Left colon (tissue), 2 donors: ENCODE results near the gene PEPD. TPM values are rescaled to one million over a fixed set of nuclear protein-coding genes. Genes with fewer than 3 reads are reported as not detected.

Source experiments
- ATAC-seq: fragments of 200-7000 bp; cut with Tn5 transposase; one replicate; pipeline ENCODE4 v1.9.1; 2020; ENCODE audit warnings: mild to moderate bottlenecking, moderate library complexity
- DNase-seq, 2 donors: peaks; one replicate each; pipeline ENCODE4 v3.0.0-alpha.2; 2020
- intact Hi-C, 2 donors: fragments of 100-400 bp; cut with DNase I in 1 of 2; cut with micrococcal nuclease in 1 of 2; formaldehyde crosslinking; loops; one replicate each; pipeline versions ENCODE4 v1.11.2 to v1.14.0; 2022; cut with DNase I, micrococcal nuclease
- total RNA-seq, 2 donors: library from RNA; stranded (reverse); fragmentation: NEBNext Ultra II Directional; extraction: Animal tissue kit (Norgen Biotek cat#: 25700); gene quantifications; one replicate each; pipeline ENCODE4 v1.2.1, GENCODE V29; 2021
- donor health status: DM: no; HTN: no; CAD: no.
- donor health status: DM: yes; HTN: yes; CAD: no.

Gene PEPD
- total RNA-seq, 2 donors from 2014 or later, result 35.7 to 86.1 TPM

- DNase-seq (peak in 1 of 2 donors; percentile 20), ATAC-seq (no peak)
- intact Hi-C loops, result no loop called here
Measured at GRCh38 chr19:33387351-33388230, 134.0 kb downstream of the PEPD start.

DNA sequence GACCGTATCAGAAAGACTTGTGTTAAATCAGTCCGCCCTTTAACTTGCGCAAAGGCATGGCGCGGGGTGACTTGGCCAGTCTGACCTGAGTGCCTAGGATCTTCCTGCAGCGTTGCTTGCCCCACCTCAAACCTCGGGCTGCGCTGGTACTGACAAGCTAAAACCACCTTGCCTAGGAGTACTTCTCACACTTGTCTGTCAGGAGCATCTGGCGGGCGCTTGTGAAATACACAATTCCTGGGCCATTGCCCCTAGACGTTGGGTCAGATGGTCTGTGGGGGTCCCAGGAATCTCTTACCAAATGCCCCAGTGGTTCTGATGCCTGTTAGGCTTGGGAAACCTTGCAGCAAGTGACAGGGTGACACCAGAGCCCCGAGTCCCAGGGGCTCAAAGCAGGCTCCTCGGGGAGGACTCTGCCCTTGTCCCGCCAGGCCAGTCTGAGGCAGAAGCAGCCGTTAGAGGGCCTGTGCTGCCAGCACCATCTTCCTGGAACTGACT lies 135.2 kb downstream of the PEPD start:
- intact Hi-C loops, result no loop called here
- ATAC-seq, result no peak
- peak in 1 of 2 donors; percentile 19 for DNase-seq

- ATAC-seq (no peak), DNase-seq (no peak)
- intact Hi-C loops, result no loop called here
Measured at GRCh38 chr19:33385956-33386355, 135.6 kb downstream of the PEPD start.

DNA sequence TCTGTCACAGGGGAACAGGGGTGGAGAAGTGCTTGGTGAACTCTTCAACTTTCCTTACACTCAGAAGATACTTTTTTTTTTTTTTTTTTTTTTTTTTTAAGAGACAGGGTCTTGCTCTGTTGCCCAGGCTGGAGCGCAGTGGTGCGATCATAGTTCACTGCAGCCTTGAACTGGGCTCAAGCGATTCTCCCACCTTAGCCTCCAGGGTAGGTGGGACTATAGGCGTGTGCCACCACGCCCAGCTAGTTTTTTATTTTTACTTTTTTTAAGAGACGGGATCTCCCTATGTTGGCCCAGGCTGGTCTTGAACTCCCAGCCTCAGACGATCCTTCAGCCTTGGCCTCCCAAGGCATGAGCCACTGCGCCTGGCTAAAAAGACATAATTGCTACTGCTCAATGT lies 136.6 kb downstream of the PEPD start:
- no peak for ATAC-seq
- intact Hi-C loops, result no loop called here
- no peak for DNase-seq

DNA sequence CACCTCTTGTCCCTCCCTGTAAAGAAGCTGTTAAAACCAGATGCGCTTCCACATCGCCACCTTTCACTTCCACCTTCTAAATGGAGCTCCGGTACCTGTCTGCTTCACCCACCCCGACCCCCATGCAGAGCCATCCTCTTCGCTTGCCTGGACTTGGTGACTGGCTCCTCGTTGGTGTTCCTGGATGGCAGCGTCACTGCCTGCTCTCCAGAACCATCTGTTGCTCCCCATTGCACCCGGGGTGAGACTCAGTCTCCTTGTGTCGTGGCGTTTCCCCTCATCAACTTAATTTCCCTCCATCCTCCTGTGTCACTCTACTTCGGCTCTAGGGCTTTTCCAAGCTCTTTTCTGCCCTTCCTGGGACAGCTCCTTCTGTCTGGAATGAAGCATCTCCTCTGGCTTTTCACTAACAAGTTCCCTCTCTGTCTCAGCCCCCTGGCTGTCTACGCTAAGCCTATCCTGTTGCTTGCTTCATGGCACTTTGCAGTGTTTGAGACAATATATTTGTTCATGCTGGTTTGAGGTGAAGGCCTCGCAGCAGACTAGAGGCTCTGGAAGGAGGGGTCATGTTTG lies 137.8 kb downstream of the PEPD start:
- DNase-seq (no peak), ATAC-seq (no peak)
- intact Hi-C loops, result no loop called here

DNA sequence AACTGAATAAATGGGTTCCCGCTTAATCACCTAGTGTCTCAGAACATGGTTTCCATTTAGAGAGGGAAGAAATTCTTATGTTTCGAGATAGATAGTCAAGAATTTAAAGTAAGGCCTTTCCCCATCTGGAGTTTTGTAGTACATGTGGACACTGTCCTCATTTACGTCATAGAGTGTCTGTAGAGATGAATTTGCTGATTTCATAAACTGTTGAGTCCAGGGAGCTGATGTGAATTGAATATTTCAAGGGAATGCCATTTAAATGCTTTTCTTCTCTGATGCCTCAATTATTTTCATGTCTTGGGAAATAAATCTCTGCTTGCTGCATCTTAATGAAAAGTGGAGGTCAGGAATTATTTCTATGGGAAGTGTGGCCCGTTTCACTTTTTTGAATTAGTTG lies 138.6 kb downstream of the PEPD start:
- ATAC-seq (no peak), DNase-seq (no peak)
- intact Hi-C loops, result no loop called here

DNA sequence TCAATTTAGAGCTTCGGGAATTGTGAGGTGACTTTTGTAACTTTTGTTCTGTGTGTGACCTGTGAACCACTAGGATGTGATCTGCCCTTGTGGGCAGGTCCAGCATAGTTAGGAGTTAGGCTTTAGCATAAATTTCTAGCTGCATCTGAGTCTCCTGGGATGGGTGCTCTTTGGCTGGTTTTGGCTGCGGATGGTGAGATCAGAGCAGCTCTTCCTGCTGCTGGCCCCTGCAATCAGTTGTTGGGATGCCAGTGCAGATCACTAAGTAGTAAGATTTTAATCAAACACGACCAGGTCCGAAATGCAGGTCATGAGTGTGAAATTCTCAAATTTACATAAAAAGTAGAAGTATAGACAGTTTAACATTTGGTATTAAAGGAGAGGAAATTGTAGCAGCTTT lies 139.6 kb downstream of the PEPD start:
- ATAC-seq (no peak), DNase-seq (no peak)
- intact Hi-C loops, result no loop called here

DNA sequence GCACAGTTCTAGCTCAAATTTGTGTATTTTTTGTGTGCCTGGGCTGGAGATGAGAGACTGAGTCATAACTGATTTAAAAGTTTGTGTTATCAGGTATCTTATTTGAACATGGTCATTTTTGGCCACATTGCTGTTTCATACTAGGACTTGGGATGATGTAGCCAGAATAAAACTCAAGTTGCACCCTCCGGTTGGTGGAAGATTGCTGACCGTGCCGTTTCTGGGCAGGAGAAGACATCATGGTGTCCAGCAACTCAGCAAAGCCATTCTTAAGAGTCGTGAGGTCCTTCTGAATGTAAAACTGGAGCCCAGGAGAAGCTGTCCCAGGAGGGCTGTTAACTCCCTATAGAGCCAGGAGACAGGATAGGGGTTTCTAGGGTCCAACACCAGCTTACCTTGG lies 140.5 kb downstream of the PEPD start:
- intact Hi-C loops, result no loop called here
- DNase-seq, result no peak
- no peak for ATAC-seq

- ATAC-seq, result no peak
- no peak for DNase-seq
- intact Hi-C loops, result no loop called here
Measured at GRCh38 chr19:33379151-33379829, 142.3 kb downstream of the PEPD start.

GRCh38 chr19:33377586-33378475 lies 143.8 kb downstream of the PEPD start:
- ATAC-seq, result no peak
- intact Hi-C loops, result no loop called here
- no peak for DNase-seq

- ATAC-seq (peak; percentile 58), DNase-seq (peak in 1 of 2 donors; percentile 67)
- intact Hi-C loops, result no loop called here
Measured at GRCh38 chr19:33376941-33377557, 144.5 kb downstream of the PEPD start.

GRCh38 chr19:33376423-33376822 lies 145.2 kb downstream of the PEPD start:
- intact Hi-C loops, result no loop called here
- DNase-seq, result peak; percentile 91 to 93
- peak; percentile 57 for ATAC-seq

DNA sequence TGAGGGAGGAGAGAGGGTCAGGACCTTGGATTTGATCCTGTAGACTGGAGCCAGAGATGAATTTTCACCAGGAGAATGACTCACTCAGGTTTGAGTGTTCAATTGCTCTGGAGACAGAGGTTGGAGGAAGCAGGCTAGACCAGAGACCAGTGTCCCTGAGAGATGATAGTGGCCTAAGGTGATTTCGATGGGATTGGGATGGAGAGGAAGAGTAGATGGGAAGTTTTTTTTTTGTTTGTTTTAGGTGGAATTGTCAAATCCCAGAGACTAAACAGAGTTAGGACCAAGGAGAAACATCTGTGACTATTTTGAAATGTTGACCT lies 145.8 kb downstream of the PEPD start:
- intact Hi-C loops, result no loop called here

DNA sequence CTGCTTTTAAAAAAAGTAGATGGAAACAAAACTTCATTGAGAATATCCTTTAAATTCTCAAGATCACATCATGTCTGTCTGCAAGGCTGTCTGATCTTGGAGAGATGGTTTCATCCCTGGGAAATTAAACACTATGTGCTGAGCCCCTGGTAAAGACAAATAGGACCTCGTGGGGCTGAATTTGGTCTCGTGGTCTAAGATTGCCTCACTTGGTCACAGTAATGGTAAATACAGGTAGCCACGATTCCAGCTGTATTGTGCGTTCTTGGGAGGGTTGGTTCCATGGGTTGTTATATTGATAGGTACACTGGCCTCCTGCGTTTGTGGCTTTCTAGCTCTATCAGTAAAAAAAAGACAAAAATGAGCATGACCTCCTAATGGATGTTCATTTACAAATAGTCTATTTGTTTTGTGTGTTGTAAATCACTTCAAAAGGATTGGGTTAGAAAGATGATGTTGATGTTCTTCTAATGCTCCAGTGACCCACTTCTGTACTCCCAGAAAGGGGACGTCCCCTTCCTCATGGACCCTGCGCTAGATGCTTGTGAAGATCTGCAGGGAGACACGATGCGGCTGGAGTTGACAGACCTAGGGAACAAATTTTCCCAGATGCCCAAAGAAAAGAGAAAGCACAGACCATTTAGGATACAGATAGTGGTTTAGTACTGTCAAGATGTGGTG lies 146.3 kb downstream of the PEPD start:
- DNase-seq, result no peak
- intact Hi-C loops, result no loop called here
- no peak for ATAC-seq

More for the DNA sequence above, 145.8 kb downstream of the PEPD start:
- DNase-seq, result no peak
- ATAC-seq, result no peak

- peak; percentile 22 for ATAC-seq
- intact Hi-C loops, result no loop called here
- no peak for DNase-seq
Measured at GRCh38 chr19:33374236-33374714, 147.3 kb downstream of the PEPD start.

DNA sequence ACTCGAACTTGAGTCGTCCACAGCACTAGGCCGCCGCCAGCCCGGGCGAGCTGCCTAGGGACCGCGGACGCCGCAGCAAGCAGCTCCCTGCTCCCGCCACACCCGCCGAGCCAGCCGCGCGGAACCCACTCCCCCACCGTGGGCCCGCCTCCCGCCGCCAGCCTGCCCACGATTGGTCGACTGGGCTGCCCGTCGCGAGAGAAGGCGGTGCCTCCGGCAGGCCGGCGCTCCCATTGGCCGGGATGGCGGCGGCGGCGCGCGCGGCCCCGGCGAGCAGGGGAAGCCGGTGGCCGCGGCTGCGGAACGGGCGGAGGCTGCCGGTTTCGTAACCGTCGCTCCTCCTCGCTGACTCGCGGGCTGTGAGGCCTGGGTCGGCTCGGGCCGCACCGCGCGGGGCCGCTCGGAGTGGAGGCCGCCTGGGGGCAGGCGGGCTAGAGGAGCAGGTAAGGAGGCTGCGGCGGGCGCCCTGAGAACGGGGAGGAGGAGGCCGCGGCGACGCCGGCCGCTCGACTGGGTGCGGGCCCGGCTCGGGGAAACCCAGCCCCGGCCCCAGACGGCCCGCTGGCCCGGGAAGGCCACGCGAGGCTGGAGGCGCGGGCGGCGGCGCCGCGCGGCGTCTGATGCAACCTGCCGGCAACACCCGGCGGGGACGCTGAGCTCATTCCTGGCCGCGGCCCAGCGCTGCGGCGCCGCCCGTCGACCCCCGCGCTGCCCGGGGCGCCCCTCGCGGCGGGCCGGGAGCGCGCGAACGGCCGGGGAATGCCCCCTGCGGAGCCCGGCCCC lies 147.9 kb downstream of the PEPD start, which contains the start of gene CEBPG:
CEBPG (plus strand) TSS at position 257 of the 783 bp plus-strand sequence. CDS start 5,531 bp downstream, outside the sequence.
- ATAC-seq (peak; percentile 79), DNase-seq (peak; percentile 92 to 93)
- intact Hi-C loops, result no loop called here

DNA sequence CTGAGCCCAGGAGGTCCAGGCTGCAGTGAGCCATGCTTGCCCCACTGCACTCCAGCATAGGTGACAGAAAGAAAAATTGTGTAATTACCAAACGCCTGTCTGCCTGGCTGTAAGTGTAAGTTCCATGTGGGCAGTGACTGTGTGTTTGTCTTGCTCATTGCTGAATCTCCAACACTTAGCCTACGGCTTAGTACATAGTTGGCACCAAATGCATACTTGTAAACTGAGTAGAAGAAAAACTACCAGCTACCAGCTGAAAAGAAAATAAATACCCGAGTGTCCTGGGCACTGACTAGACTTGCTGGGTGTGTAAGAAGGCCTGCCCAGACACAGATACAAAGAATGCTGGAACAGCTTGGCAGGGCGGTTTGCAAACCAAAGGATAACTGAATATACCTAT lies 150.8 kb downstream of the PEPD start:
- intact Hi-C loops, result no loop called here
- DNase-seq, result no peak
- ATAC-seq, result no peak
